KBM-7 (cell line): ENCODE measurements around the gene MGRN1.
A peak's percentile ranks its signal among the peaks of the same experiment; 100 is the strongest.

Experiments
- DNase-seq: peaks from one replicate; pipeline ENCODE4 v3.0.0-alpha.2; 2015
- in situ Hi-C: fragments of 300-500 bp; cut with MboI; formaldehyde crosslinking; loops from 2 replicates; pipeline ENCODE4 v1.14.3; 2020; ENCODE audit warnings: low sequenced_read_pairs, low pct_unique_long_range_greater_than_20kb, mixed read lengths

Gene MGRN1

DNA sequence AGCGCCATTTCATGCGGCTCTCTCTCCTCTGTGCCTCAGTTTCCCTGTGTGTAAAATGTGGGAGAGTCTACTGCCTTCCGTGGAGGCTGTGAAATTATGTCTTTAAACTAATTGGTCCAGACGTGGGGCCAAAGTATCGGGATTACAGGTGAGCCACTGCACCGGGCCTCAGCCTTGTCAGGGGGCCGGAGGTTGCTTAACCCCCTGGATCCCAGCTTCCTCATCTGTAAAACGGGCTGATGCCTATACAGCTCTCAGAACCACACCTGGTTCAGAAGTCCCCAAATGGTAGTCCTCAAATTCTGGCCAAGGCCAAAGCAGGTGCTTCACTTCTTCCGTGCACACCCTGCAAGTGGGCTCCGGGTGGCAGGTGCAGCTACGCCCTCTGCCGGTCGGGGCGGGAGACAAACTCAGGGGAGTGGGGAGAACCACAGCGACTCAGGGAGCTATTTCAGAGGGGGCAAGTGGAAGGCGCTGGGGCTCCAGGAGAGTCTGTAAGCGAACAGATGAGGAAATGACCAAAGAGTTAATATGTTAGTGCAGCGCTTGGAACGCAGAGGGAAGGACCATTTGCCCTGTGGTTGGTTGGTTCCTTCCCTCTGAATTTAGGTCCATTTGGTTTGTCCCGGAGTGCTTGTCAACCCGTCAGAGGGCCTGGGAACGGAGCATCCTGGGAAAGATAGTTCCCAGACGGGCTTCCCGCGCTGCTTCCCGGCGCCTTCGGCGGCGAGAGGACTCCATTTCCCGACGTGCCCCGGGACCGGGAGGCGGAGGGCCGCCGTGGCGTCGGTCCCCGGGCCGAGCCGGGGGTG lies at the start of gene MGRN1:
Gene MGRN1 (plus strand): TSS at position 812 of the 812 bp plus-strand sequence. CDS start 135 bp downstream, outside the sequence.
- DNase-seq, result peak; percentile 98

DNA sequence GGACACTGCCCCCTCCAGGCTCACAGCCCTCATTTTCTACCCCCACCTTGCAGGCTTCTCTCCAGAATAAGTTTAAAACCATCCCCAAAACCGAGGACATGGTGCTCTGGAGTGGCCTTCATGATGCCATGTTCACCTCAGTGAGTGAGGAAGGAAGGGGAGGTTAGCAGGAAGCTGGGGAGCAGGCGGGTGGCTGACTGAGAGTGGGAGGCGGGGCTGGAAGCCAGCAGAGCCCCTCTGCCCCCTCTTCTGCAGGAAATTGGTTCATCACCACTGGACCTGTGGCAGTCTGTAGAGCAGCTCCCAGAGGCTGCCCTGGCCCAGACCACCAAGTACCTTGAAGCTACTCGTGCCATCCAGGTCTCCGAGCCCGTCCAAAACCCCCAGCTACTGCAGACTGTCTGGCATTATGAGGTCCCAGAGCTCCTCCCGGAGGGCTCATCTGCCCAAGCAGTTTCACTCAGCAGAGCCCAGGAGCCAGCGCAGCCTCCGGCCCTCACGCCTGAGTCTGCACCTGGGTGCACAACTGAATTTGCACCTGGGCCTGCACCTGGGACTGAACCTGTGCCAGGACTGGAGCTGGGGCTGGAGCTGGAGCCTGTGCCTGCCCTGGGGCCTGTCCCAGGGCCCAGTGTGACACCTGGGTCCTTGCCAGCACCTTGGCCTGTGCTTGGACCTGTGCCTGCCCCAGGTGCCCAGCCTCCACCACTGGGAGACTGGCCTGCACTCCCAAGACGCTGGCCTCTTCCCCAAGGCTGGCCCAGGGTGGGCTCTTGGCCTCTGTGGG lies 49.5 kb upstream of the MGRN1 start:
- DNase-seq, result peak; percentile 39

More for the DNA sequence above, at the start of gene MGRN1:
- in situ Hi-C loops, result no loop called here

DNA sequence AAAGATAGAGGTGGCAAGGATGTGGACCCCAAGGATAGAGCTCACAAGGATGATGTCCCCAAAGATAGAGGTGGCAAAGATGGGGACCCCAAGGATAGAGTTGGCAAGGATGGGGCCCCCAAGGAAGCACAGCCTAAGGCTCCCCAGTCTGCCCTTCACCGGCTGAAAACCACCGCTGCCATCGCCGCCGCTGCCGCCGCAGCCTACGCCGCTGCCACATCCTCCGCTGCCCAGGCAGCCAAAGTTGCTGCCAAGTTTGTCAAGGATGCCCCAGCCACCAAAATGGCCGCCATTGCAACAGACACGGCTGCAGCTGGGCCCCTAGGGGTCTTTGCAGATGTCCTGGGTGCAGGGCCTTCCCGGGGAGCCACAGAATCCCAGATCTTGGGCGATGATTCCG lies 48.6 kb upstream of the MGRN1 start:
- no peak for DNase-seq
- in situ Hi-C loops, result no loop called here

More for the DNA sequence above, 49.5 kb upstream of the MGRN1 start:
- in situ Hi-C loops, result no loop called here

DNA sequence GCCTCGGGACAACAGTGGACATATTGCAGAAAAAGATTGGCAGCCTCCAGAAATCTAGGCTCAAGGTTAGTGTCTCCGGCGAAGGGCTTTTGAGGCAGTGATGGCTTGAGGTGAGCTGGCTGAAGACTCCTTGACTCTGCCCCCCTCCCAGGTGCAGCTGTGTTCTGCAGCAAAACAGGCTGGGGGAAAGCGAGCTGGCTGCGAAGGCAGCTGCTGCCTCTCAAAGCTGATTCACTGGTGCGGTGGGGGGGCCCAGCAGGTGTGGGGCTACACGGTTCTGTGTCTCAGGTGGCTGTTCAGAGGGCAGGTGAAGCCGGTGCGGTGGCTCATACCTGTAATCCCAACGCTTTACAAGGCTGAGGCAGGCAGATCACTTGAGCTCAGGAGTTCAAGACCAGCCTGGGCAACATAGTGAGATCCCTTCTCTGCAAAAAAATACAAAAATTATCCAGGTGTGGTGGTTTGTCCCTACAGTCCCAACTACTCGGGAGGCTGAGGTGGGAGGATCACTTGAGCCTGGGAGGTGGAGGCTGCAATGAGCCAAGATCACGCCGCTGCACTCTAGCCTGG lies 45.6 kb upstream of the MGRN1 start:
- in situ Hi-C loops, result no loop called here
- no peak for DNase-seq

DNA sequence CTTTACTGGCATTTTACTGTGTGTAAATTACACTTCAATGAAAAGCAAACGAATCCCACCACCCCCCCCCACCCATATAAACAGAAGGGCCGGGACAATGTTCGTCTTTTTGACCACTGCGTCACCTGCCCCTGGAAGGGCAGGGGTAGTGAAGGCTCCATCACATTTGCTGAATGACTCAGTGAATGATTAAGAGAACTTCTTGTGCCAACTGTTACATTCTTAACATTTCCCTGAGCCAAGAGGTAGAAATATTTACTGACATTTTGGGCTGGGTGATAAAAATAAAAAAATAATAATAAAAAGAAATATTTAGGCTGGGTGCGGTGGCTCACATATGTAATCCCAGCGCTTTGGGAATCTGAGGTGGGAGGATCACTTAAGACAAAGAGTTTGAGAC lies 44.4 kb upstream of the MGRN1 start:
- in situ Hi-C loops, result no loop called here
- no peak for DNase-seq

DNA sequence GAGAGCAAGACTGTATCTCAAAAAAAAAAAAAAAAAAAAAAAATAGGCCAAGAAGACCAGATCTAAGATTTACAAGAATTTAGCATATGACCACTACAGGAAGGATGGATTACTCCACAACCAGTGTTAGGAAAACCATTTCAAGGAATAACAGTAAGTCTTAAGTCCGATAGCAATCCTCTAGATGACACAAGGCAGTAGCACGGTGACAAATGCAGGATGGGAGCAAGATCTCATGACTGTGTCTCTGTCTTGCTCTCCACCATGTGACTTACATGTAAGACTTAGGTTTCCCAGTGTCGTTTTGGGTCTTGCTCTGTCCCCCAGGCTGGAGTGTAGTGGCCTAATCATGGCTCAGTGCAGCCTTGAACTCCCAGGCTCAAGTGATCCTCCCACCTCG lies 40.7 kb upstream of the MGRN1 start:
- DNase-seq, result no peak
- in situ Hi-C loops, result no loop called here

DNA sequence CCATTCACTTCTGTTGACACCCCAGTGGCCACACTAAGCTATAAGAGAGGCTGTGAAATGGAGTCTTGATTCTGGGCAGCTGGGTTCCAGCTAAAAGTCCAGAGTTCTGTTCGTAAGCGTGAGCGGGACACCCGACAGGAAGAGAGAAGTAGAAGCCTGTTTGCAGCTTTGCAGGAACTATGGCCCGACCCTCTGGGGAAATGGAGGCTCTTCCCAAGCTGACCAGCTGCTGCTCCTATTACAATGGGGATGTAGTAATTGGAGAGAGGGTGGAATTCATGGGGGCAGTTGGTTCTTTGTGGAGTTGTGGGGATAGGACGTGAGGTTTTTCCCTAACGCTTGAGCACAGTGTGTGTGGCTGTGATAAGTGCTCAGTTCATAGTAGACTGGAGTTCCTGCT lies 38.3 kb upstream of the MGRN1 start:
- in situ Hi-C loops, result no loop called here
- no peak for DNase-seq

DNA sequence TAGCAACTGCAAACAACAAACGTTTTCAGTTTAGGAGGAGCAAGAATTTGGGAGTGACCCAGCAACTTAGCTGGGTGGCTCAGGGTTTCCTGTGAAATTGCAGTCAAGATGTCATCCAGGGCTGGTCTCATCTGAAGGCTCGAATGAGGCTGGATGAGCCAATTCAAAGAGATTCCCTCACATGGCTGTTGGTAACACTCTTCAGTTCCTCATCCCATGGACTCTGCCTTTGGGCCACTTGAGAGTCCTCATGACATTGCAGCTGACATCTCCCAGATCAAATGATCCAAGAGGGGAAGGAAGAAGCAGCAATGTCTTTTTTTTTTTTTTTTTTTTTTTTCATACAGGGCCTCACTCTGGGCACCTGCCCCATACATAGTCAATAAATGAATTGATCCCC lies 36.2 kb upstream of the MGRN1 start:
- in situ Hi-C loops, result no loop called here
- no peak for DNase-seq

DNA sequence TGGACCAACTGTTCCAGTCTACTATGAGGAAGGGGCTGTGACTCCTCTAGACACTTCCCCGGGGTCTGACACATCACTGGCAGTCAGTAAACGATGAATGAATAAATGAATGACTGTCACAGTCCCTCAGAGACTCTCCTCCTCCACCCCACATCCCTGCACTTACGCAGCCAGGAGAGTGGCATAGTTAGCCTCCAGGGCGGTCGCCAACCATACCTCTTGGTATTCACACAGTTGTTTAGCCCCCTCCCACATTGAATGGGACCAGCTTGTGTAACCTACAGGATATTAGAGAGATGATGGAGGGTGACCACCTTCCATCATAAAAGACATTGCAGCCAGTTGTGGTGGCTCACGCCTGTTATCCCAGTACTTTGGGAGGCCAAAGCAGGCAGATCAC lies 35.7 kb upstream of the MGRN1 start:
- no peak for DNase-seq
- in situ Hi-C loops, result no loop called here

DNA sequence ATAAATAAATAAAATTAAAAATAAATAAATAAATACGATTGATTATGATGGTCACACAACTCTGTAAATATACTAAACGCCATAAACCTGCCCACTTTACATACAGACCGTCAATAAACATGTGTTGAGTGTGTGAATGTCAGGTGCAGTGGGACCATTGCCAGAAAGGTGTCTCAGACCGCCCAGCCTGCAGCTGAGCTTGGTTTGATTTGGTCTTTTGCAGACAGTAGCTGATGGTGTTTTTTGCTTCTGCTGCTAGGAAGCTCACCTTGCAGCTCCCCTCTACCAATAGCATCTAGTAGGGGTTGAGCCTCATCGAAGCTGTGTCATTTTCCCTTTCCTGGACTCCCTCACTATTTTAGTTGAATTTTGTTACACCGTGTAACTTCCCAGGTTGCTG lies 33.4 kb upstream of the MGRN1 start:
- no peak for DNase-seq
- in situ Hi-C loops, result no loop called here

DNA sequence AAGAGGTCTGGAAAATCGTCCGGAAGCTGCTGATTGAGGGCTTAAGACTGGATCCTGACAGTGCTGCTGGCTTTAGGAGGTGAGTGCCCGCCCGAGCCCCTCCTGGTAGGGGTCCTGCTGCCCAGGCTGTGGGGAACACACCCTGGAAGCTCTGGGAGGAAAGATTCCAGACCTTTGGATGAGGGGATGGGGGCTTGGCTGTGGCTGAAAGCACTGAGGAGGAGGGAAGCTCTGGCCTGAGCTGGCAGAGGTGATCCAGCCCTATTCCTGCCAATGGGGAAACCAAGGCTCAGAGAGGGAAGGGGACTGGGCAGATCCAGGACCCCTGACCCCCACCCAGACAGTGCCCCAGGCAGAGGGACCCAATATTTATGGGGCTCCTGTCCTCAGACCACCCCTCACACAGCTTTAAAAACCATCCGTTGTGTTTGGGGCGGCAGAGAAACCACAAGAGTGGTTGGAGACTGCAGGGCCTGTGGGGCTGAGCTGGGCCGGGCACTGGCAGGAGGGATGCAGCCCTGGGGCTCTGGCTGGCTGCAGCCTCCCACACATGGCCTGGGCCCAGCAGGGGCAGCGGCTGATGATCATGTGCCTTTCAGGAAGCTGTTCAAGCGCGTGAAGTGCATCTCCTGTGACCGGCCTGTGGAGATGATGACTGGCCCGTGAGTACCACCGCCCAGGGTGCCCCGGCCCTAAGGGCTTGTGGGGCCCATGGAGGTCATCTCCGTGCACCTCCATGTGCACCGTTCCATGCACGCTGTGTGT lies 32.7 kb upstream of the MGRN1 start:
- in situ Hi-C loops, result no loop called here
- DNase-seq, result no peak

DNA sequence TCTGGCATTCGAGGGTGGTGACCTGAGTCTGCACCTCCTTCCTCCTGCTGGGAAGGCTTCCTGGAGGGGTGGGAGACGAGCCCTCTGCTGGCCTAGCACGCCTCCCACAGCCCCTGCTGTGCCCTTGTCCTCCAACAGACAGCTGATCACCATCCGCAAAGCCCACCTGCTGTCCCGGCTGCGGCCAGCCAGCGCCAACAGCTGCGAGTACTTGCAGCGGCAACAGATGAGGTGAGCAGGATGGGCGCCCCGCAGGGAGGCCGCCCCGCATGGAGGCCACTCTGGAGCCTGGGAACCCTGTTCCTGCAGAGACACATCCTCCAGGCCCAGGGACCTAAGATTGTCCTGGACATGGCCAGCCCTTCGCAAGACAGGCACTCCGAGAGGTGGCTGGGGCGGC lies 31.5 kb upstream of the MGRN1 start:
- in situ Hi-C loops, result no loop called here
- no peak for DNase-seq

DNA sequence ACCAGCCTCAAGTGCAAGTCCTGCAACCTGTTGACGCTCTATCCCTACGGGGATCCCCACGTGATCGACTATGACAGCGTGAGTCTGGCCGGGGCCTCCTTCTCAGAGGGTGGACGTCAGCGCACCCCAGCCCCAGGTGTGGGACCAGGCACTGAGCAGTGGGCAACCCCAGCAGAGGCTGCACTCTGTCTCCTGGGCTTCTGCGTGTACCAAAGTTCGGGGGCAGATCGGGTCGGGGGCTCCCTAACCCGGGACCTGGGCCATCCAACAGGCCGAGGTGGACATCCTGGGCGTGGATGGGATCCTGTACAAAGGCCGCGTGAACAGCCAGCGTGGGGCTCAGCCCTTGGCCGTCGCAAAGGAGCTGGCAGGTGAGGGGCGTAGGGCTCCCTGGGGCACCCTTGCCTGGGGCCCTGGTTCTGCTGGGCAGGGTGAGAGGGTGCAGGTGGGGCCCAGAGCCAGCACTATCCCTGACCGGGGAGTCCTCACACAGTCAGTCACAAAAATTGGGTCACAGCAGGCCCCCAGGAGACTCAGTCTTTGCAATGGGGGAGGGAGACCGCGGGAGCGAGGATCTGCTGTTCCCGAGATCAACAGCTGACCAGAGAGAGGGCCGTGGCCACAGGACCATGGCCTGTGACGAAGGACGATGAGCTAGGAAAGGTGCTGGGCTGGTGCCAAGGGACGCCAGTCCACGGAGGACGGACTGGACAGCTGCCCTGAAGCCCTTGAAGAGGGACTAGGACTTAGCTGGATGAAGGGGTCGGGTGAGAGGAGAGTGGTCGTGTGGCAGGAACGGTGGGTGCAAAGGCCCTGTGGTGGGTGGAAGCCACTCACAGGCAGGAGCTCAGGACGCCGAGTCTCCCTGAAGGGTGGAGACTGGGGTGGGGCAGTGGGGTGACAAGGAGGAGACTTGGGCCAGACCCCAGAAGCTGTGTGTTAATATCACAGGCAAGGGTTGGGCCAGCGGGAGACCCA lies 29.9 kb upstream of the MGRN1 start:
- DNase-seq, result no peak
- in situ Hi-C loops, result no loop called here

DNA sequence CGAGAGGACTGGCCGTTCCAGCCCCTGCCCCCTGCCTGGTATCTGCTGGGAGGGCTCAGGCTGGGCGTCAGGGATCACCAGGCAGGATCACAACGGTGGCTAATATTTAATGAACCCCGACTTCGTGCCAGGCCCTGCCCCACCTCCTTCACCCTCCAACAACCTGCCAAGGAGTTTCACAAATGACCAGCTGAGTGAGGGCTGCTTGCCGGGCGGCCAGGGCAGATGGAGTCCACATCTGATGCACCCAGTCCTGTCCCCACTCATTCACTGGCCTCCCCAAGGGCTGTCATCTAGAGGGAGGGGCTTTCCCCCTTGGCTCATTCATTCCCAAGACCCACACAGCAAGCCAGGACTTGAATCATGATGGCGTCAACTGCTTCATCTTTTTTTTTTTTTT lies 27.5 kb upstream of the MGRN1 start:
- in situ Hi-C loops, result no loop called here
- no peak for DNase-seq

DNA sequence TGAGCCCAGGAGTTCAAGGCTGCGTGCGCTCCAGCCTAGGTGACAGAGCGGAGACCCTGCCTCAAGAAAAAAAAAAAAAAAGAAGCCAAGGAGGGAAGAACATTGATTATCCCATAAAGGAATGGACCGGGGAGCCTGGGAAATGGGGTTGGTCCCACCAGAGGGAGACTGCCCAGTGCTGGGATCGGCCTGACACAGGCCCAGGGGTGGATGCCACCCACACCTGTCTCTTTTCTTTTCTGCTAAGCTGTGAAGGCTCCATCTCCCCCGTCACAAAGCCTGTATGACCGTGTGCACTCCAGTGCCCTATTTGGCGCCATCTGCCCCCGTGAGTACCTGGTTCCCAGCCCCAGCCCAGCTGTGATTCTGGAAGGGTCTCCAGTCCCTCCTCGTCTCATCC lies 25.6 kb upstream of the MGRN1 start:
- DNase-seq, result no peak
- in situ Hi-C loops, result no loop called here

DNA sequence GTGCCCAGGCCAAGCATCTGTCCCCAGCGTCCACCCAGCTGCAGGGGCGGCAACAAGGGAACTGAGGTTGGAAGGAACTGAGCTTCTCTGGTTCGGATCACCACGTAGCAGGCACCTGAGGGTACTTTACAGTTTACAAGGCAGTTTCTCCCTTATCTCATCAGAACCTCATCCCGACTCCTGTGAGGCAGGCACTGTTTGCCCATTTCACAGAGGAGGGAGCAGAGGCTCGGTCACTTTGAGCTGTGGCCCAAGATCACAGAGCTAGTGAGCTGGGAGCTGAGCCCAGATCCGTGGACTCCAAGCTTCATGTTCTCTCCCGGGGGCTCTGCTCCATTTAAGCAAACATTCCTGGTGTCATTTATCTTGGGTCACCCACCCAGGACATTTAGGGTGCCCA lies 25.1 kb upstream of the MGRN1 start:
- in situ Hi-C loops, result no loop called here
- no peak for DNase-seq

DNA sequence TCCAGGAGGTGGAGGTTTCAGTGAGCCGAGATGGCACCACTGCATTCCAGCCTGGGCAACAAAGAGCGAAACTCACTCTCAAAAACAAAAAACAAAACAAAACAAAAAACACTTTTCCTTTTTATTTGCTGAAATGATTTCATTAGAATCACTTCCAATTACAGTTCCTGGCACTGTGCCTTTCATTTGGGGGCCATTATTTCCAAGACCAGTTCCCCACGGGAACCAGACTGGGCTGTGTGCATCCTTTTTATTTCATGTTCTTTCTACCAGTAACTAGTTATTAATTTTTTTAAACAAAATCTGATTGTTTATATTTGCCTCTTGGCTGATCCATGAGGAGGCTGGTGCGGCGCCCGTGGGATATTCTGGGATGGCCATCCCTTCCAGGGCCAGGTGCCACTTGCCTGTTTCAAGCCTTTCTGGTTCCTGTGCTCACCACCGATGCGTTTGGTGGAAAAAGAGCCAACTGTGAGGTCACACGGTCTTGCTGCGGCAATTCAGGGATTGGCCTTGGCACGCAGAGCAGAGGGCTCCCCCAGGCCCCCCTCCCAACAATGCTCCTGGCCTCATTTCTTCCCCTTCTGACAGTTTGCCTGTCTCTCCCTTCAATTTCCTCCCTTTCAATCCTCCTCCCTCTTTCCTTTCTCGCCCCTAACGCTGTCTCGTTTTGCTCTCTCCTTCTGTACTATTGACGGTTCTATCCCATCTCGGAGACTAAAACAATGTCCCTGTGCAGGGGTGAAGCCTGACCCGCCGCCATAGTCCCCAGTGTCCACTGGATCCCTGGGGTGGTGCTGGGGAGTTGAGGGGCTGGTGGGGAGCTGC lies 23.4 kb upstream of the MGRN1 start:
- in situ Hi-C loops, result no loop called here
- DNase-seq, result no peak

DNA sequence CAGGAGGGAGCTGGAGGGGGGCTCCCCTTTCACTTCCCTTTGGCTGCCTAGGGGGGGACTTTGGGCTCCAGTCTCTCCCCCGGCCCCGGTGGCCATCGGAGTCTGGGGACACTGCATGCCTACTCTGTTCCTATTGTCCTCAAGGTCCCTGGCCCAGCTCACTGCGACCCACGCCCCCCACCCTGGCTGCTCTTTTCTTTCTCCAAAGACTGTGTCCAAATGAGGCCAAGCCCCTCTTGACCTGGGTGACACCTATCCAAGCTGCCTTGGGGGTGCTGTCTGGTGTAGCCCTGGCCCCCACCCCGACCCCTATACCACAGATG lies 22.8 kb upstream of the MGRN1 start:
- DNase-seq, result no peak
- in situ Hi-C loops, result no loop called here
